Astrocyte (in vitro differentiated cells and primary cell): ENCODE results near the gene NDUFAB1. TPM values are rescaled to one million over a fixed set of nuclear protein-coding genes. Genes with fewer than 3 reads are reported as not detected.

Experiments
- total RNA-seq: library from RNA; stranded (reverse); gene quantifications from 2 replicates; pipeline ENCODE4 v1.2.1, GENCODE V29; 2021

NDUFAB1 gene
- total RNA-seq, 1 donor from 2014 or later = 92.5 TPM

Other genes starting within 250 kb of the NDUFAB1 start
- gene COG7, start 143.1 kb downstream of the NDUFAB1 start, total RNA-seq = 17.9 and 19.8 TPM in 2 replicates
- gene GGA2, start 85.8 kb downstream of the NDUFAB1 start, total RNA-seq = 74.2 and 84.0 TPM in 2 replicates
- 19.4 and 24.4 TPM in 2 replicates for gene EARS2, start 39.0 kb downstream of the NDUFAB1 start, total RNA-seq
- 144 and 146 TPM in 2 replicates for gene UBFD1, start 38.6 kb downstream of the NDUFAB1 start, total RNA-seq
- 12.2 and 12.8 TPM in 2 replicates for gene PALB2, start 45.0 kb upstream of the NDUFAB1 start, total RNA-seq
- gene DCTN5, start 45.1 kb upstream of the NDUFAB1 start, total RNA-seq = 110 and 117 TPM in 2 replicates
- gene PLK1, start 82.6 kb upstream of the NDUFAB1 start, total RNA-seq = 6.8 and 10.5 TPM in 2 replicates
- gene ERN2, start 116.9 kb upstream of the NDUFAB1 start, total RNA-seq = not detected in 2 replicates
- not detected in 2 replicates for gene CHP2, start 158.7 kb upstream of the NDUFAB1 start, total RNA-seq
- gene PRKCB, start 239.7 kb upstream of the NDUFAB1 start, total RNA-seq = 2.1 and 2.5 TPM in 2 replicates